HCT116 (cell line): ENCODE measurements around the gene MYH14. TPM values are rescaled to one million over a fixed set of nuclear protein-coding genes. Genes with fewer than 3 reads are reported as not detected.

Source experiments
- ATAC-seq: fragments of 200-7000 bp; cut with Tn5 transposase; 2 replicates; pipeline ENCODE4 v1.9.1; 2020; ENCODE audit warnings: mild to moderate bottlenecking, moderate library complexity
- BruUV-seq: library from RNA; stranded (reverse); fragments of 400-500 nt; replicated peaks from 2 replicates; lab custom pipeline; 2021; lab: Mats Ljungman, UMichigan
- CTCF ChIA-PET: fragments of 300-600 bp; sonication (Branson Sonifier 250); formaldehyde crosslinking; loops from one replicate; lab custom pipeline; 2021; ENCODE audit warnings: antibody characterized with exemption; lab: Charles Lee
- POLR2A ChIA-PET: fragments of 300-600, 350-600 bp; sonication (Branson Sonifier 250); formaldehyde crosslinking; loops from one replicate; lab custom pipeline; 2021; ENCODE audit warnings: antibody characterized with exemption; lab: Charles Lee
- RAD21 ChIA-PET, 2 experiments: fragments of 300-600 bp; sonication (Branson Sonifier 250); formaldehyde crosslinking; loops; one replicate each; lab custom pipeline; 2023; ENCODE audit warnings: low total read pairs in 2 of 2; ENCODE audit not compliant: uncharacterized antibody in 2 of 2, unreplicated experiment in 2 of 2, low non-redundant PET in 1 of 2; lab: Charles Lee
- DNase-seq: peaks from one replicate; pipeline ENCODE4 v3.0.0-alpha.2; 2010; ENCODE audit warnings: low read depth, low spot score
- H2AFZ ChIP-seq: fragments of 200-600 bp; shearing (Covaris generic), sonication (generic); 2 replicates; pipeline ENCODE4 v1.6.1; 2017; ENCODE audit warnings: low read depth, mixed run types, mixed read lengths, antibody characterized with exemption, low read length; ENCODE audit not compliant: poor library complexity, severe bottlenecking
- H3K27ac ChIP-seq: 2 replicates; pipeline ENCODE4 v1.5.1; 2012; ENCODE audit warnings: low read depth, low read length
- H3K27me3 ChIP-seq: fragments of 200-600 bp; sonication (generic); 2 replicates; pipeline ENCODE4 v1.6.1; 2016; ENCODE audit warnings: mixed run types, low read length, mixed read lengths; ENCODE audit not compliant: insufficient read depth
- H3K36me3 ChIP-seq, 2 experiments: fragments of 200-500 bp in 1 of 2; fragments of 200-600 bp in 1 of 2; sonication (Bioruptor generic) in 1 of 2; sonication (generic) in 1 of 2; 2 replicates each; pipeline versions ENCODE4 v1.5.1 to v1.6.1; 2014 to 2016; ENCODE audit warnings: low read length in 2 of 2, inconsistent platforms in 1 of 2, mixed read lengths in 1 of 2, mixed run types in 1 of 2; ENCODE audit not compliant: insufficient read depth in 2 of 2, control insufficient read depth in 1 of 2
- H3K4me1 ChIP-seq, 2 experiments: fragments of 200-600 bp in 1 of 2; sonication (generic) in 1 of 2; 2 replicates each; pipeline versions ENCODE4 v1.5.1 to v1.6.1; 2012 to 2017; ENCODE audit warnings: low read length in 2 of 2, inconsistent platforms in 1 of 2, mild to moderate bottlenecking in 1 of 2, mixed read lengths in 1 of 2, mixed run types in 1 of 2, moderate library complexity in 1 of 2; ENCODE audit not compliant: insufficient read depth in 2 of 2, control insufficient read depth in 1 of 2
- H3K4me2 ChIP-seq: fragments of 200-600 bp; sonication (generic); 2 replicates; pipeline ENCODE4 v1.6.1; 2017; ENCODE audit warnings: mixed run types, low read length, mixed read lengths
- H3K4me3 ChIP-seq, 2 experiments: fragments of 200-600 bp in 1 of 2; sonication (generic) in 1 of 2; replicated peaks in 1 of 2; 2 replicates each; pipeline ENCODE4 v1.5.1; 2011 to 2016; ENCODE audit warnings: low read length in 2 of 2, control low read depth in 1 of 2, low read depth in 1 of 2, mild to moderate bottlenecking in 1 of 2, mixed read lengths in 1 of 2, mixed run types in 1 of 2
- H3K79me2 ChIP-seq: fragments of 200-600 bp; sonication (generic); 2 replicates; pipeline ENCODE4 v1.6.1; 2017; ENCODE audit warnings: mild to moderate bottlenecking, mixed run types, low read length, moderate library complexity, mixed read lengths; ENCODE audit not compliant: insufficient read depth
- H3K9ac ChIP-seq: fragments of 200-600 bp; sonication (generic); 2 replicates; pipeline ENCODE4 v1.6.1; 2016; ENCODE audit warnings: low read length, mixed read lengths
- H3K9me2 ChIP-seq: fragments of 200-600 bp; sonication (generic), shearing (Covaris generic); 2 replicates; pipeline ENCODE4 v1.6.1; 2017; ENCODE audit warnings: mixed run types, mild to moderate bottlenecking, moderate library complexity; ENCODE audit not compliant: insufficient read depth
- H3K9me3 ChIP-seq, 2 experiments: fragments of 200-500 bp in 1 of 2; fragments of 200-600 bp in 1 of 2; sonication (Bioruptor generic) in 1 of 2; sonication (generic) in 1 of 2; 2 replicates each; pipeline ENCODE4 v1.6.1; 2014 to 2017; ENCODE audit warnings: low read length in 2 of 2, mixed read lengths in 2 of 2, inconsistent platforms in 1 of 2, low read depth in 1 of 2, mild to moderate bottlenecking in 1 of 2, mixed run types in 1 of 2, moderate library complexity in 1 of 2; ENCODE audit not compliant: control insufficient read depth in 1 of 2, insufficient read depth in 1 of 2
- H4K20me1 ChIP-seq: fragments of 200-600 bp; sonication (generic), shearing (Covaris generic); 2 replicates; pipeline ENCODE4 v1.6.1; 2017; ENCODE audit warnings: mixed run types, mild to moderate bottlenecking, moderate library complexity; ENCODE audit not compliant: insufficient read depth
- ATF3 ChIP-seq: IDR thresholded peaks from 2 replicates; pipeline ENCODE4 v1.6.1; 2012
- CBX3 ChIP-seq: IDR thresholded peaks from 2 replicates; pipeline ENCODE4 v1.6.1; 2012; ENCODE audit warnings: low read depth
- CEBPB ChIP-seq: IDR thresholded peaks from 2 replicates; pipeline ENCODE4 v1.6.1; 2012; ENCODE audit warnings: low read depth
- EZH2 ChIP-seq: fragments of 200-600 bp; sonication (generic); IDR thresholded peaks from 2 replicates; pipeline ENCODE4 v1.6.1; 2017; ENCODE audit warnings: antibody characterized with exemption, mixed run types
- POLR2A ChIP-seq: IDR thresholded peaks from 2 replicates; pipeline ENCODE4 v1.7.0; 2011; ENCODE audit warnings: borderline replicate concordance; ENCODE audit not compliant: insufficient read depth, insufficient read length; ENCODE audit errors: extremely low read depth
- POLR2AphosphoS5 ChIP-seq: IDR thresholded peaks from 2 replicates; pipeline ENCODE4 v1.6.1; 2011; ENCODE audit warnings: mild to moderate bottlenecking, low read depth, low read length, moderate library complexity
- REST ChIP-seq: IDR thresholded peaks from 2 replicates; pipeline ENCODE4 v1.6.1; 2012; ENCODE audit warnings: low read depth
- SP1 ChIP-seq: IDR thresholded peaks from 2 replicates; pipeline ENCODE4 v1.6.1; 2012; ENCODE audit warnings: low read depth
- TCF7L2 ChIP-seq: IDR thresholded peaks from 2 replicates; pipeline ENCODE4 v1.7.0; 2011; ENCODE audit warnings: borderline replicate concordance, inconsistent platforms; ENCODE audit not compliant: insufficient read depth, insufficient read length; ENCODE audit errors: extremely low read depth
- YY1 ChIP-seq: IDR thresholded peaks from 2 replicates; pipeline ENCODE4 v1.6.1; 2011; ENCODE audit warnings: low read length, low read depth, moderate library complexity, mild to moderate bottlenecking; ENCODE audit not compliant: insufficient replicate concordance; ENCODE audit errors: extremely low read depth
- ZFX ChIP-seq: fragments of 450-650 bp; IDR thresholded peaks from 2 replicates; pipeline ENCODE4 v1.6.1; 2017
- ZNF274 ChIP-seq: fragments of 200-500 bp; sonication (Bioruptor generic); IDR thresholded peaks from 2 replicates; pipeline ENCODE4 v1.6.1; 2014; ENCODE audit warnings: mild to moderate bottlenecking, low read depth, low read length, inconsistent platforms
- intact Hi-C: fragments of 100-400 bp; cut with micrococcal nuclease; formaldehyde crosslinking; loops from 2 replicates; pipeline ENCODE4 v1.10.0; 2022
- total RNA-seq: library from RNA; stranded (reverse); gene quantifications from one replicate; pipeline ENCODE4 v1.2.1, GENCODE V29; 2021; ENCODE audit not compliant: unreplicated experiment

The MYH14 gene
- total RNA-seq, 1 experiment from 2014 or later, result 60.1 TPM

GRCh38 chr19:50195224-50195623 lies 8.2 kb upstream of the MYH14 start:
- ChIA-PET POLR2A (interaction anchor here (1.1 kb wide), 1 partner anchor 8 kb away, joined by 3 read pairs; the partner anchor contains the start of gene MYH14), RAD21 (no interaction called here), CTCF (no interaction called here)
- TF ChIP-seq TCF7L2 (no peak), ZNF274 (no peak), CBX3 (no peak), REST (no peak), POLR2A (no peak), YY1 (no peak), ZFX (no peak), EZH2 (no peak), POLR2AphosphoS5 (no peak), ATF3 (no peak), CEBPB (no peak), SP1 (no peak)
- intact Hi-C loops, result no loop called here
- no peak overlapping the region for H3K4me2 ChIP-seq
- no peak overlapping the region for H3K27ac ChIP-seq
- H4K20me1 ChIP-seq, result no peaks in the 10 kb centered on the region
- peaks cover 14% of the 10 kb centered on the region; the same call in 1 of the 2 replicates for H3K27me3 ChIP-seq
- DNase-seq, result no peak
- no peaks in the 10 kb centered on the region for H3K9me3 ChIP-seq
- H3K36me3 ChIP-seq, result no peaks in the 10 kb centered on the region
- H2AFZ ChIP-seq, result no peak overlapping the region
- H3K4me1 ChIP-seq, result peaks cover 4% of the 10 kb centered on the region in 2 experiments; a peak in 1 of 4 replicates
- BruUV-seq, result no TSS peak
- no peak overlapping the region for H3K9ac ChIP-seq
- no peaks in the 10 kb centered on the region for H3K79me2 ChIP-seq
- H3K4me3 ChIP-seq, result no peak overlapping the region
- H3K9me2 ChIP-seq, result no peaks in the 10 kb centered on the region
- ATAC-seq, result no peak
